NCI-H1092 treated with DMSO at 0.1 percent for 48 hours (cell line): ENCODE results near the gene SEC24B.
A peak's percentile ranks its signal among the peaks of the same experiment; 100 is the strongest.
"Not testable (repeated sequence)": the region's sequence is repeated elsewhere in the genome, so short reads cannot be mapped to it uniquely, and the experiment has no call there.

ENCODE experiments used
- DNase-seq: peaks from one replicate; lab custom pipeline; 2025; lab: John Stamatoyannopoulos, UW

SEC24B gene

DNA sequence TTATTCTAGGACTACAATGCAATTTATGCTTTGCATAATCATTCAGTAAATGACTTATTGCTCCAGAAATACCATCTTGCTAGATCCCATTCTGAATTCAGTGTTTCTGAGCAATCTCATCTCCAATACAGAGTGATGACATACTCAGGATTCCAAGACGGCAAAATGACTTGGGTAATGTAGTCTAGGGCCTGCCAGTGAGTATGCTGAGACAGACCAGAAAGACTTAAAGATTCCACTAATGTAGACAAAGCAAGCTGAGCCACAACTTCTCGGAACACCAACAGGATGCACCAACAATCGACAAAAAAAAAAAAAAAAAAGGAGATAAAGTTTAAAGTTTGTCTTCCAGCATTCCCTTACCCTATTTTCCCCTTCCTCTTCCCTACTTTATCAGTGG is 919 bp upstream of the SEC24B start:
- DNase-seq = no peak

DNA sequence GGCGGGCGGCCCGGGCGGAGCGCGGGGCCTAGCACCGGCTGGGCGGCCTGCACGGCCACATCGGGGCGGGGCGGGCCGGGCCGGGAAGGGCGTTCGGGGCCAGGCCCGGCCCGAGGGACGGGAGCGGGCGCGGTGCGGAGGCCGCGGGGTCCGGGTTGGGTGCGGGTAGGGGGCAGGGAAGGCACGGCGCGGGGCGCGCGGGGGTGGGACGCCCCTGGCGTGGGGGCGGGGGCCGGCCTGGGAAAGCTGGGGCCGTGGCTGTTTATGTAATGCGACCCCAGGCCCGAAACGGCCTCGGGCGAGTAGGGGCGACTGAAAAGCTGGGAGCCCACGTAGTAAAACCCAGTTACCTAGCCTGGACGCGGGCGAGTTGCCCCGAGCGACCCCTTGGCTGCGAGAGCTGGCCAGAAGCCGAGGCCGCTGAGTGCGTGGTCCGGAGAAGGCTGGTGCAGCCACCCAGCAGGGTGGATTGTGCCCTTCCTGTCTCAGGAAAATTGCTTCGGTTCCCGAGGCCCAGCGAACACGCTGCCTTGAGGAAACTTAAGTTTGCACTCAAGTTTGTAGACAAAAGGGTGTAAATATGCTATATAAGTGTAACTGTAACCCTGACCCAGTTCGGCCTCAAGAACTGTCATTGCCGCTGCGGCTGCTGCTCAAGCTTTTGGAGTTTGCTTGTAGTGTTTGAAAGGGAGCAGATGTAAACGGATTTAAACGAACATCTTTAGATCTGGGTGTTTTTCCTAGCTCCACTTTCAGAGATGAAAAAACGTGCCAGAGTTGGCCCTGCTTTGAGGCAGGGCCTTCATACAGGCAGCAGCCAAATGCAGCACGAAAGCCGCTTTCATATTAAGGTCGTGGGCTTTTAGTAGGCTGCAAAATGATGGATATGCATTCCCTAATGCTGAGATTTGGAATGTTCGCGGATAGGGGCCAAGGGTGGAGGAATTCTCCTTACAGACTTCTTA is 674 bp downstream of the SEC24B start:
- peak; percentile 26 for DNase-seq

GRCh38 chr4:109435635-109436034 is 2.0 kb downstream of the SEC24B start:
- DNase-seq = no peak

- no peak for DNase-seq
Measured at GRCh38 chr4:109436504-109436903, 2.9 kb downstream of the SEC24B start.

DNA sequence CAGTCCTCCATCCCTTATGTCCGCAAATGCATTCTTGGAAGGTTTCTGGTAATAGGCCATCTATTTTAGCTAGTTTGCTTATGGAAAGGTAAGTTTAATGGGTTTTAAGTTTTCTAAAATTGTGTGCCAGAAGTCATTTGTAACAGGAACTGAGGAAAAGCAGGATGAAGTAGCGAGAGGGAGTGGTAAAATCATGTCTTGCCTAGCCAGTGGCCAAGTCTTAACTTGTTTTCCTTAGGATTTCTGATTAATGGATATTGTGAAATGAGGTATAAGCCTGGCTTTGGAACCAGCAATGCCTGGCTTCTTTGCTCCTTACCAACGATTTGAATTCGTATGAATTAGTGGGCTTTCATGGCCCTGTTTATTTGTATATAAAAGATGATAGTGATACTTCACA is 7.3 kb downstream of the SEC24B start:
- no peak for DNase-seq

- no peak for DNase-seq
Measured at GRCh38 chr4:109441862-109442458, 8.3 kb downstream of the SEC24B start.

GRCh38 chr4:109444182-109444844 is 10.7 kb downstream of the SEC24B start:
- DNase-seq = no peak

GRCh38 chr4:109447278-109447677 is 13.7 kb downstream of the SEC24B start:
- no peak for DNase-seq

DNA sequence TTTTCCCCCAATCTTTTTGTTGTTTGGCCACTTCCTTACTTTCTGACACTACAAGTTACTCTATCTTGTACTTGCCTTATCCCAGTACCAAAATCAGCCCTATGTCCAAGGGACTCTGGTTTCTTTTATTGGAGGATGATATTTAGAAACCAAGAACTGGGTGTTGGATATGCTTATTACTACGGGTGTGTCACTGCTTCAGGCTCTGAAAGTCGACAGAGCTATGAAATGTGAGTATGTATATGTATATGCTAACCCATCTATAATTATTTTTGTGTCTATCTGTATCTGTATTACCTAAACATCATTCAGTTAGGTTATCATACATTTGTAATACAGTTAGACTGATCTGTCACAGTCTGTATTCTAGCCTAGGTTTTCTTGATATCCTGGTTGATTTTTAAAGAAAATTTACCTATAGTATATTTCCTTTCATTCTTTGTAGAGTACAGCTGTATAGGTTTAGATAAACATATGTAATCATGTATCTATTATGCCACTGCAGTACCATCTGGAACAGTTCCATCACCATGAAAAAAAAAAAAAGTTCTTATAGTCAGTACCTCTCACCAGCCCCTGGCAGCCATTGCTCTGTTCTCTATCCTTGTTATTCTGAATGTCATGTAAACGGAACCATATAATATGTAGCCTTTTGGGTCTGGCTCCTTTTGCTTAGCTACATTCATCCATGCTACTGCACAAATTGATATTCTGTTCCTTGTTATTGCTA is 18.1 kb downstream of the SEC24B start:
- DNase-seq = no peak

DNA sequence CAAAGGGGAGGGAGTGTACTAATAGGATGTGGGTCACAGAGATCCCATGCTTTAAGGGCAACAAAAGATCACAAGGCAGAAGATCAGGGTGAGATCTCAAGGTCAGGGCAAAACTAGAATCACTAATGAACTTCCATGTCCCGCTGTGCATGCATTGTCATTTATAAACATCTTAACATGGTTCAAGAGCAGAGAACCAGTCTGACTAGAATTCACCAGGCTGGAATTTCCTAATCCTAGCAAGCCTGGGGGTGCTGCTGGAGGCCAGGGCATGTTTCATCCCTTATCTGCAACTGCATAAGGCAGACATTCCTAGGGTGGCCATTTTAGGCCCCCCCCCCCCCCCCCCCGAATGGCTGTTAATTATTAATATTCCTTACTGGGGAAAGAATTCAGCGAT is 19.5 kb downstream of the SEC24B start:
- DNase-seq = not testable (repeated sequence)

- no peak for DNase-seq
Measured at GRCh38 chr4:109462297-109462696, 28.7 kb downstream of the SEC24B start.

DNA sequence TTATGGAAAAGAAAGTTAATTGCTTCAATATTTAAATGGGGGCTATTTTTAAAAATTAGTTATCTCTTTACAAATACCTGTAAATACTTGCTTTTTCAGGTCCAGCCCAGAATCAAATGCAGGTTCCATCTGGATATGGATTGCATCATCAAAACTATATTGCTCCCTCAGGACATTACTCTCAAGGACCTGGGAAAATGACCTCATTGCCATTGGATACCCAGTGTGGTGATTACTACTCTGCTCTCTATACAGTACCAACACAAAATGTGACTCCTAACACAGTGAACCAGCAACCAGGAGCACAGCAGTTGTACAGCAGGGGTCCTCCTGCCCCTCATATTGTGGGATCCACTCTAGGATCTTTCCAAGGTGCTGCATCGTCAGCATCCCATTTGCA is 29.2 kb downstream of the SEC24B start:
- DNase-seq = no peak

- no peak for DNase-seq
Measured at GRCh38 chr4:109465069-109465468, 31.5 kb downstream of the SEC24B start.

- no peak for DNase-seq
Measured at GRCh38 chr4:109469915-109470314, 36.3 kb downstream of the SEC24B start.

DNA sequence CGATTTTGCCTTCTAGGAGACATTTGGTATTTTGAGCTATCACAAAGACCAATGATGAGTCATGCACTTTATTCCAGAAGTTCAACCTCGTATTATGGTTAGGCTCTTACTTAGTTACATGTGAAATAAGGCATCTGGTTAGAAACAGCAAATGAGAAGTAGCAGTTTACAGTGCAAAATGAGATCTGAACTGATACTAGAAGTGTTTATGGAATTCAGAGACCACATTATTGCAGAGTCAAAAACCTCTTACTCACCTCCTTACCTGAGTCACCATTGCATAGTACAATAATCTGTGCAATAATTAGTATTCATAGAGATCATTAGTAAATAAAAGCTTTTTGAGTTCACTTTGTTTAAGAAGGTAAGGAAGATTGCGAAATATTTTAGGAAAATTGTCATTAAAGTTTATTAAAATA is 38.7 kb downstream of the SEC24B start:
- no peak for DNase-seq

- no peak for DNase-seq
Measured at GRCh38 chr4:109473824-109474223, 40.2 kb downstream of the SEC24B start.

DNA sequence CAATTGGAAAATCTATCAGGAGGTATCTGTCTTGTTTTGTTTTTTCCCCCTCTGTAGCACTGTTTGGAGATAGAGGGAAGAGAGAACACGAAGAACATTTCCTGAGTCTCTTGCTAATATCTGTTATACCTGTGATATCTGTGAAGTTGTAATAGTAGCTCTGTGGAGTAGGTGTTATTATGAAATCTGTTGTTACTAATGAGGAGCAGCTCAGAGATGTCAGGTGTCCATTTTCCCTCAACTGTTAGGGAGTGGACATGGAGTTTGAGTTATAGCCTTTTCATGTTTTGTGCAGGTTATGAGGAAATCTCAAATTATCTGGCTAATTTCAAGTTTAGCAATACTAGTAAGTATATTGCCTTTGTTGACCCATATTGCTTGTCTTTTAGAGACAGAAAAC is 52.4 kb downstream of the SEC24B start:
- DNase-seq = no peak

DNA sequence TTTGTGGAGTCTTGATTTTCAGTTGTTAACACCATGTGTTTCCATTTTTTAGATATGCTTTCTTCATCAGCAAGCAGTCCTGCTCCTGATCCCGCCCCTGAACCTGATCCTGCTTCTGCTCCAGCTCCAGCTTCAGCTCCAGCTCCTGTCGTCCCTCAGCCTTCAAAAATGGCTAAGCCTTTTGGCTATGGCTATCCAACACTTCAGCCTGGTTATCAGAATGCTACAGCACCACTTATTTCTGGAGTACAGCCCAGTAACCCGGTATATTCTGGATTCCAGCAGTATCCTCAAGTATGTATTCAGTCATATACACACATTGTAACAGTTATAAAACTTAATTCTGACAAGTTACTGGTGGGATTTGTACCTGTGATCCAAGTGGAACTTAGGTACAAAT is 60.9 kb downstream of the SEC24B start:
- DNase-seq = no peak

- no peak for DNase-seq
Measured at GRCh38 chr4:109495514-109495913, 61.9 kb downstream of the SEC24B start.

DNA sequence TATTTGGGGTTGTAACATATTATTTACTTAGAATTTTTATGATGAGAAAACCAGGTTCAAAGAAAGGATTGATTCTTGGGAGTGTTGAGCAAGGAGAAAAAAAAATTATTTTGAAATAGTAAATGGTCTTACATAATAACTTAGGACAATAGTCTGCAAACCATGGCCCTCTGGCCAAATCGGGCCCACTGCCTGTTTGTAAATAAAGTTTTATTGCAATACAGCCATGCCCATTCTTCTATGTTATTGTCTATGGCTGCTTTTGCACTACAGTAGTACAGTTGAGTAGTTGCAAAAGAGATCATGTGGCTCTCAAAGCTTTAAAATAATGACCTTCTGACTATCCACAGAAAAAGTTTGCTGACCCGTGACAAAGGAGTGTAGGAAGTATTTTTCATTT is 63.3 kb downstream of the SEC24B start:
- no peak for DNase-seq

DNA sequence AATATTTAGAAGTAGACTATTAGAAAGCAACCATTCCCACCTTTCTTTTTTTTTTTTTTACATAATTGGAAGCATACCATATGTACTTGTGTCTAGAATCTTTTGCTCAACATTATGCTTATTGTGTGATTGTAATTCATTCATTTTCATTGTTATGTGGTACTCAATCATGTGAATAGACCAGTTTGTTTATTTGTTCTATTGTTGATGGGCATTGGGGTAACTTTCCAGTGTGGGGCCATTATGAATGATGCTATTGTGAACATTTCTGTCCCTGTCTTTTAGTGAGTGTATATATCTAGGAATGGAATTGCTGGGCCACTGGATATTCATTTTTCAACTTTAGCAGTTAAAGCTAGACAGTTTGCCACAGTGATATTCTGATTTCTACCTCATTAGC is 63.9 kb downstream of the SEC24B start:
- DNase-seq = no peak

DNA sequence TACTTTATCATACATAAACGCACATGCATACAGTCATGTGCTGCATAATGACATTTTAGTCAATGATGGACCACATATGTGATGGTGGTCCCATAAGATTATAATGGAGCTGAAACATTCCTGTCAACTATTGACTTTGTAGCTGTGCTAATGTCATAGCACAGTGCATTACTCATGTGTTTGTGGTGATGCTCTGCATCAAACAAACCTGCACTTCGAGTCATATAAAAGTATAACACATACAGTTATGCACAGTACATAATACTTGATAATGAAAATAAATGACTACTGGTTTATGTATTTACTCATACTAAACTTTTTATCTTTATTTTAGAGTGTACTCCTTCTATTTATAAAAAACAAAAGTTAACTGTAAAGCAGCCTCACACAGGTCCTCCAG is 65.9 kb downstream of the SEC24B start:
- DNase-seq = no peak
